GM19193 (cell line): ENCODE data around the gene MEGF10.

Experiments
- POLR2A ChIP-seq: IDR thresholded peaks from 4 replicates; pipeline ENCODE4 v1.6.1; 2011; ENCODE audit not compliant: insufficient read depth, insufficient read length; ENCODE audit errors: extremely low read depth

MEGF10 gene

GRCh38 chr5:127373858-127374491 lies 83.4 kb downstream of the MEGF10 start:
- no peak for TF ChIP-seq POLR2A

- TF ChIP-seq POLR2A, result no peak
These were observed 84.5 kb downstream of the MEGF10 start for GRCh38 chr5:127375124-127375523.

GRCh38 chr5:127375544-127376091 lies 85.0 kb downstream of the MEGF10 start:
- no peak for TF ChIP-seq POLR2A

GRCh38 chr5:127377651-127378050 lies 87.1 kb downstream of the MEGF10 start:
- TF ChIP-seq POLR2A, result no peak

GRCh38 chr5:127385936-127386335 lies 95.3 kb downstream of the MEGF10 start:
- no peak for TF ChIP-seq POLR2A

GRCh38 chr5:127386557-127386956 lies 96.0 kb downstream of the MEGF10 start:
- no peak for TF ChIP-seq POLR2A

GRCh38 chr5:127389601-127390000 lies 99.0 kb downstream of the MEGF10 start:
- no peak for TF ChIP-seq POLR2A

GRCh38 chr5:127392762-127393161 lies 102.2 kb downstream of the MEGF10 start:
- TF ChIP-seq POLR2A, result no peak

- no peak for TF ChIP-seq POLR2A
These were observed 106.0 kb downstream of the MEGF10 start for GRCh38 chr5:127396490-127397155.

- TF ChIP-seq POLR2A, result no peak
These were observed 107.9 kb downstream of the MEGF10 start for GRCh38 chr5:127398508-127398907.

GRCh38 chr5:127399068-127399467 lies 108.5 kb downstream of the MEGF10 start:
- TF ChIP-seq POLR2A, result no peak

GRCh38 chr5:127400539-127400938 lies 109.9 kb downstream of the MEGF10 start:
- TF ChIP-seq POLR2A, result no peak

- TF ChIP-seq POLR2A, result no peak
These were observed 110.5 kb downstream of the MEGF10 start for GRCh38 chr5:127400946-127401670.

- no peak for TF ChIP-seq POLR2A
These were observed 111.8 kb downstream of the MEGF10 start for GRCh38 chr5:127402361-127402760.

GRCh38 chr5:127404190-127404589 lies 113.6 kb downstream of the MEGF10 start:
- no peak for TF ChIP-seq POLR2A

GRCh38 chr5:127406326-127407121 lies 115.9 kb downstream of the MEGF10 start:
- no peak for TF ChIP-seq POLR2A
